AG09309 (cell line): ENCODE data around the gene GALNT5.
"Not testable (repeated sequence)": the region's sequence is repeated elsewhere in the genome, so short reads cannot be mapped to it uniquely, and the experiment has no call there.

Experiments
- DNase-seq: peaks from one replicate; pipeline ENCODE4 v3.0.0-alpha.2; 2010; ENCODE audit warnings: low read depth
- H3K4me3 ChIP-seq: 2 replicates; pipeline ENCODE4 v1.5.1; 2011; ENCODE audit warnings: mild to moderate bottlenecking, low read depth, low read length, moderate library complexity; ENCODE audit not compliant: control insufficient read depth
- CTCF ChIP-seq: IDR thresholded peaks from 2 replicates; pipeline ENCODE4 v1.5.1; 2011; ENCODE audit warnings: mild to moderate bottlenecking, low read depth, low read length, inconsistent platforms; ENCODE audit not compliant: insufficient read depth, control insufficient read depth; ENCODE audit errors: missing control alignments

The GALNT5 gene

GRCh38 chr2:157264099-157264498 lies 6.6 kb downstream of the GALNT5 start:
- DNase-seq, result peak; percentile 54
- H3K4me3 ChIP-seq, result no peak overlapping the region

GRCh38 chr2:157265825-157266224 lies 8.3 kb downstream of the GALNT5 start:
- H3K4me3 ChIP-seq, result no peak overlapping the region
- TF ChIP-seq CTCF, result no peak
- no peak for DNase-seq

More at GRCh38 chr2:157264099-157264498, 6.6 kb downstream of the GALNT5 start:
- no peak for TF ChIP-seq CTCF

- H3K4me3 ChIP-seq, result no peak overlapping the region
- DNase-seq, result no peak
- no peak for TF ChIP-seq CTCF
Measured at GRCh38 chr2:157267476-157267875, 10.0 kb downstream of the GALNT5 start.

GRCh38 chr2:157269060-157269459 lies 11.6 kb downstream of the GALNT5 start:
- TF ChIP-seq CTCF, result no peak
- H3K4me3 ChIP-seq, result no peak overlapping the region
- DNase-seq, result no peak

DNA sequence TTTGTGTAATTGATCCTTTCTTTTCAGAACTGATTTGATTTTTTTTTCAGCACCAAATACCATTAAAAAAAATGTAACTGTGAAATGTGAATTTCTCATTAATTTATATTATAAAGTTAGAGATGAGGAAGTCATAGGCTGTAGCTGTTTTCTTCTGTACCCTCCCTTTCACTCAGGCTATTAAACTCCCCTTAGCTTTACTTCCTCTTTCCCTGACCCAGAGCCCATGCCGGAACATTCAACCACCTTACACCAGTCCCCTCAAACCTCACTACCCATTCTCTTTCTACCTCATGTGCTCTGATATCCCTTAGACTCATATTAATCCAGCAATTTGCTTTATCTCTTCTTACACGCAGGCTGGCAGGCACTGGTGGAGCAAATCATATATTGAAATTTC lies 12.4 kb downstream of the GALNT5 start:
- TF ChIP-seq CTCF, result no peak
- no peak overlapping the region for H3K4me3 ChIP-seq
- DNase-seq, result no peak

DNA sequence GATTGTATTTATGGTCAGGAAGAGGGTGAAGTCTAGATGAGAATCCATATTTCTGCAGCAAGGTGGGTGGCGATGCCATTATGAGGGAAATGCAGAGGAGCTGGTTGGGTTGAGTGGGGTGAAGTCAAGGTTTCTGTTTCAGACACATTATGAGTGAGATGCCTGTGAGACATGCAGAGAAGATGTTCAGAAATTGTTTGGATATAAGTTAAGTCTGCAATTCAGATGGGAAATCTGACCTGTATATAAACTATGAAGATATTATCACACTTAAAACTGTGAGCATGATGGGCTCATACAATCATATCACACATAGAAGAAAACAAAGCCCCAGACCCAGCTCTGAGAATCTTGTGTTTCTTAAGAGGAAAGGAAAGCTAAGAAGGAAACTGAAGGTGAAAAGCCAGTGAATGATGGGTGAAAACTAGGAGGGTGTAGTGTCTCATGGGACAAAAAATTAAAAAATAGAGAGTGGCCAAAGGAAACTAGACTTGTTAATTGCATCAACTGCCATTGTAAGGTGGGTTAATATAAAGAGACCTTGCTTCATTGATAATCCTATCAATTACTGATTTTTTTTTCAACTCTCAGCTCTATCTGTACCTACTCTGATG lies 14.2 kb downstream of the GALNT5 start:
- no peak overlapping the region for H3K4me3 ChIP-seq
- no peak for TF ChIP-seq CTCF
- no peak for DNase-seq

GRCh38 chr2:157279311-157279710 lies 21.8 kb downstream of the GALNT5 start:
- not testable (repeated sequence) for H3K4me3 ChIP-seq, DNase-seq
